ENCODE measurements around the gene CCN6.

The CCN6 gene

GRCh38 chr6:112054001-112054400 lies at the start of gene CCN6:
Gene CCN6, plus strand, starts transcription at chr6:112054104. Its CDS starts 254 bp downstream, at chr6:112054358.
- H3K9me3 ChIP-seq (ENCODE audit: low read depth, low read length): no peaks in the 10 kb centered on the region
- no peak within 1 kb of the TSS for H3K27ac ChIP-seq
- no peaks in the 10 kb centered on the region for H3K36me3 ChIP-seq (ENCODE audit: insufficient read depth, low read length)
- DNase-seq (ENCODE audit: low read depth, low spot score): no peak
- no peak within 1 kb of the TSS for H3K4me3 ChIP-seq
- no peak within 1 kb of the TSS for H3K9ac ChIP-seq (ENCODE audit: insufficient read length)
- TF ChIP-seq POLR2AphosphoS5 (IDR thresholded peaks at IDR 0.05; ENCODE audit: borderline replicate concordance, low read depth, low read length) (no peak), EZH2 (IDR thresholded peaks at IDR 0.05) (no peak), FOXP2 (optimal IDR thresholded peaks at IDR 0.05; ENCODE audit: control extremely low read depth, extremely low read length, insufficient read depth) (no peak)

- Histone ChIP-seq H3K27ac (no peak overlapping the region), H3K36me3 (ENCODE audit: insufficient read depth, low read length) (no peaks in the 10 kb centered on the region), H3K9ac (ENCODE audit: insufficient read length) (no peak overlapping the region), H3K4me3 (no peak overlapping the region), H3K9me3 (ENCODE audit: low read depth, low read length) (no peaks in the 10 kb centered on the region)
- no peak for DNase-seq (ENCODE audit: low read depth, low spot score)
- TF ChIP-seq FOXP2 (optimal IDR thresholded peaks at IDR 0.05; ENCODE audit: control extremely low read depth, extremely low read length, insufficient read depth): no peak
- no peak for TF ChIP-seq POLR2AphosphoS5 (IDR thresholded peaks at IDR 0.05; ENCODE audit: borderline replicate concordance, low read depth, low read length)
- TF ChIP-seq EZH2 (IDR thresholded peaks at IDR 0.05): no peak
These were observed 49.5 kb upstream of the CCN6 start for GRCh38 chr6:112004201-112005012.

- no peak for TF ChIP-seq FOXP2 (optimal IDR thresholded peaks at IDR 0.05; ENCODE audit: control extremely low read depth, extremely low read length, insufficient read depth)
- no peak for TF ChIP-seq EZH2 (IDR thresholded peaks at IDR 0.05)
- no peak for TF ChIP-seq POLR2AphosphoS5 (IDR thresholded peaks at IDR 0.05; ENCODE audit: borderline replicate concordance, low read depth, low read length)
- no peak overlapping the region for H3K9ac ChIP-seq (ENCODE audit: insufficient read length)
- no peak for DNase-seq (ENCODE audit: low read depth, low spot score)
- H3K27ac ChIP-seq: no peak overlapping the region
- H3K9me3 ChIP-seq (ENCODE audit: low read depth, low read length): no peaks in the 10 kb centered on the region
- no peak overlapping the region for H3K4me3 ChIP-seq
- H3K36me3 ChIP-seq (ENCODE audit: insufficient read depth, low read length): no peaks in the 10 kb centered on the region
These were observed 48.9 kb upstream of the CCN6 start for GRCh38 chr6:112005013-112005371.

GRCh38 chr6:112007254-112007653 lies 46.6 kb upstream of the CCN6 start:
- Histone ChIP-seq H3K9me3 (ENCODE audit: low read depth, low read length) (no peaks in the 10 kb centered on the region), H3K36me3 (ENCODE audit: insufficient read depth, low read length) (no peaks in the 10 kb centered on the region), H3K27ac (no peak overlapping the region), H3K4me3 (no peak overlapping the region), H3K9ac (ENCODE audit: insufficient read length) (no peak overlapping the region)
- TF ChIP-seq EZH2 (IDR thresholded peaks at IDR 0.05): no peak
- TF ChIP-seq POLR2AphosphoS5 (IDR thresholded peaks at IDR 0.05; ENCODE audit: borderline replicate concordance, low read depth, low read length): no peak
- TF ChIP-seq FOXP2 (optimal IDR thresholded peaks at IDR 0.05; ENCODE audit: control extremely low read depth, extremely low read length, insufficient read depth): no peak
- DNase-seq (ENCODE audit: low read depth, low spot score): no peak

GRCh38 chr6:112007805-112008204 lies 46.1 kb upstream of the CCN6 start:
- no peaks in the 10 kb centered on the region for H3K9me3 ChIP-seq (ENCODE audit: low read depth, low read length)
- H3K36me3 ChIP-seq (ENCODE audit: insufficient read depth, low read length): no peaks in the 10 kb centered on the region
- no peak overlapping the region for H3K27ac ChIP-seq
- no peak overlapping the region for H3K9ac ChIP-seq (ENCODE audit: insufficient read length)
- H3K4me3 ChIP-seq: no peak overlapping the region
- no peak for TF ChIP-seq POLR2AphosphoS5 (IDR thresholded peaks at IDR 0.05; ENCODE audit: borderline replicate concordance, low read depth, low read length)
- TF ChIP-seq EZH2 (IDR thresholded peaks at IDR 0.05): no peak
- DNase-seq (ENCODE audit: low read depth, low spot score): no peak

- TF ChIP-seq POLR2AphosphoS5 (IDR thresholded peaks at IDR 0.05; ENCODE audit: borderline replicate concordance, low read depth, low read length) (no peak), EZH2 (IDR thresholded peaks at IDR 0.05) (no peak), FOXP2 (optimal IDR thresholded peaks at IDR 0.05; ENCODE audit: control extremely low read depth, extremely low read length, insufficient read depth) (no peak)
These were observed 45.4 kb upstream of the CCN6 start for GRCh38 chr6:112008482-112008881.

GRCh38 chr6:112010328-112010727 lies 43.6 kb upstream of the CCN6 start:
- no peak overlapping the region for H3K4me3 ChIP-seq
- H3K27ac ChIP-seq: no peak overlapping the region
- H3K9ac ChIP-seq (ENCODE audit: insufficient read length): no peak overlapping the region
- H3K36me3 ChIP-seq (ENCODE audit: insufficient read depth, low read length): no peaks in the 10 kb centered on the region
- TF ChIP-seq EZH2 (IDR thresholded peaks at IDR 0.05) (no peak), POLR2AphosphoS5 (IDR thresholded peaks at IDR 0.05; ENCODE audit: borderline replicate concordance, low read depth, low read length) (no peak), FOXP2 (optimal IDR thresholded peaks at IDR 0.05; ENCODE audit: control extremely low read depth, extremely low read length, insufficient read depth) (no peak)
- no peaks in the 10 kb centered on the region for H3K9me3 ChIP-seq (ENCODE audit: low read depth, low read length)
- DNase-seq (ENCODE audit: low read depth, low spot score): no peak

More at GRCh38 chr6:112008482-112008881, 45.4 kb upstream of the CCN6 start:
- no peak for DNase-seq (ENCODE audit: low read depth, low spot score)
- Histone ChIP-seq H3K9me3 (ENCODE audit: low read depth, low read length) (no peaks in the 10 kb centered on the region), H3K9ac (ENCODE audit: insufficient read length) (no peak overlapping the region), H3K4me3 (no peak overlapping the region), H3K27ac (no peak overlapping the region), H3K36me3 (ENCODE audit: insufficient read depth, low read length) (no peaks in the 10 kb centered on the region)

GRCh38 chr6:112013051-112013450 lies 40.9 kb upstream of the CCN6 start:
- Histone ChIP-seq H3K36me3 (ENCODE audit: insufficient read depth, low read length) (no peaks in the 10 kb centered on the region), H3K27ac (no peak overlapping the region), H3K9me3 (ENCODE audit: low read depth, low read length) (no peaks in the 10 kb centered on the region), H3K4me3 (no peak overlapping the region), H3K9ac (ENCODE audit: insufficient read length) (no peak overlapping the region)
- no peak for TF ChIP-seq FOXP2 (optimal IDR thresholded peaks at IDR 0.05; ENCODE audit: control extremely low read depth, extremely low read length, insufficient read depth)
- no peak for TF ChIP-seq EZH2 (IDR thresholded peaks at IDR 0.05)
- no peak for TF ChIP-seq POLR2AphosphoS5 (IDR thresholded peaks at IDR 0.05; ENCODE audit: borderline replicate concordance, low read depth, low read length)
- no peak for DNase-seq (ENCODE audit: low read depth, low spot score)

- no peak for DNase-seq (ENCODE audit: low read depth, low spot score)
- Histone ChIP-seq H3K27ac (no peak overlapping the region), H3K9me3 (ENCODE audit: low read depth, low read length) (no peaks in the 10 kb centered on the region), H3K9ac (ENCODE audit: insufficient read length) (no peak overlapping the region), H3K4me3 (no peak overlapping the region), H3K36me3 (ENCODE audit: insufficient read depth, low read length) (no peaks in the 10 kb centered on the region)
- TF ChIP-seq EZH2 (IDR thresholded peaks at IDR 0.05): no peak
- no peak for TF ChIP-seq FOXP2 (optimal IDR thresholded peaks at IDR 0.05; ENCODE audit: control extremely low read depth, extremely low read length, insufficient read depth)
- TF ChIP-seq POLR2AphosphoS5 (IDR thresholded peaks at IDR 0.05; ENCODE audit: borderline replicate concordance, low read depth, low read length): no peak
These were observed 39.4 kb upstream of the CCN6 start for GRCh38 chr6:112014483-112014882.
